HG03066 (cell line): ENCODE results near the gene PGLYRP1.

Experiments used
- ATAC-seq: cut with Tn5 transposase; IDR thresholded peaks from one replicate; pipeline ENCODE4 v1.9.1; 2021; ENCODE audit warnings: low read depth; ENCODE audit not compliant: unreplicated experiment

Gene PGLYRP1

DNA sequence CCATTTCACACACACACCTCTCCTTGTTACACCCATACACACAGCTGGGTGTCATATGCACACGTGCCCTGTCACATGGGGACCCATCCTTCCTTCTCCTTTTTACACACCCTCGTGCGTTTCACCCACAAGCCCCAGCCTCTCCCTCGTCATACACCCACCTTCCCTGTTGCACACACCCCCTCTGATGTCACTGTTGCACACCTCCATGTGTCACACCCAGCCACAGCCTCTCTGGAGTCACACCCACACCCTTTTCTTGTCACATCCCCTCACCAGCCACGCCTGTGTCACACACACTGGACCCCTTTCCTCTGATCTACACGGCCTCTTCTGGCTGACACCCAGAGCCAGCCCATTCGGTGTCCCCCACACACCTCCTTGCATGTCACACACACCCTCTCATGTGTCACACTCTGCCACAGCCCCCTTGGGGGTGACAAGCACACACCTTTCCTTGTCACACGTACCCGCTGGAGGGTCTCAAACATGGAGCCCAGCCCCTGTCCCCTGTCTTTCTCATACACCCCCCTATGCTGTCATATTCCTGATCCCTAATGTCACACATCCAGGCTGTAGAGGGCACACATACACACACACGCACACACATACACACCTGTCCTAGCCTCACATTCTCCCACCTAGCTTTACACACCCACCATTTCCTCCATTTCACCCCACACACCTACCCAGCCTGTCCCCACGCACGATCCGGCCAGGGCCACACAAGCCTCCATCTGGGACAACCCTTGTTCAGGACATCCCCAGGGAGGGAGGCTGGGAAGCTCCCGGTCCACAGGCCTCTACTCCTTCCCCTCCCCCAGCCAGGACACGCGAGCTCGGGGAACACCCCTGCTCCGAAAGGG lies 50.5 kb downstream of the PGLYRP1 start:
- no peak for ATAC-seq

DNA sequence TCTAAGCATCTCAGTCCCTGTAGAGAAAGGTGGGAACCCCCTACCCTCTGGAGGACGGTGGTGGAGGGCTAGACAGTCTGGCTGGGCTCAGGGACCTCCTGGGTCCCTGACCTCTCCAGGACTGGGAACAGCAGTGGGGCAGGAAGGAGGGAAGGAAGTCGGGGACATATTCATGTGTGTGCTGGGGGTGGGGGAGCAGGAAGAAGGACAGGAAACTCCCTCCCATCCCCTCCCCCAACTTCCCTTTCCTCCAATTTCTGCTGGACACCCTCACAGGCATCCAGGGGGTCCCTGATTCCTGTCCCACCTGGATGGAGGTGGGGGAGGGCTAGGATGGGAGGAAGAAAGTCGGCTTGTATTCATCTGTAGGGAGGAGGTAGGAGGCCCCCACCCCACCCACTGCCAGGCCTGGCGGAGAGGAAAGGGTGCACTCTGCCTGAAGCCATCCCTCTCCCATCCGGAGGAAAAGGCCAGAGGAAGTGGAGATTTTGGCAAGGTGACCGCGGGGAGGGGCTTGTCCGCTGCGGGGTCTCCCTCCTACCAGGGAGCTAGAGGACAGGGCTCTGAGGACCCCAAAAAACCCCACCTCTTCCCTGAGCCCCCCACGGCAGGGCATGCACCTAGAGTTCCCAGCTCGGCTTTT lies 51.5 kb downstream of the PGLYRP1 start:
- no peak for ATAC-seq

- ATAC-seq: no peak
Observed at GRCh38 chr19:45969676-45970075, 53.2 kb downstream of the PGLYRP1 start.
